Measurements from ENCODE around the gene GALR3. TPM values are rescaled to one million over a fixed set of nuclear protein-coding genes. Genes with fewer than 3 reads are reported as not detected.

Gene GALR3
- total and polyA plus RNA-seq, 2 of the 4 experiments (the other 2 are of a cell fraction), result not detected

DNA sequence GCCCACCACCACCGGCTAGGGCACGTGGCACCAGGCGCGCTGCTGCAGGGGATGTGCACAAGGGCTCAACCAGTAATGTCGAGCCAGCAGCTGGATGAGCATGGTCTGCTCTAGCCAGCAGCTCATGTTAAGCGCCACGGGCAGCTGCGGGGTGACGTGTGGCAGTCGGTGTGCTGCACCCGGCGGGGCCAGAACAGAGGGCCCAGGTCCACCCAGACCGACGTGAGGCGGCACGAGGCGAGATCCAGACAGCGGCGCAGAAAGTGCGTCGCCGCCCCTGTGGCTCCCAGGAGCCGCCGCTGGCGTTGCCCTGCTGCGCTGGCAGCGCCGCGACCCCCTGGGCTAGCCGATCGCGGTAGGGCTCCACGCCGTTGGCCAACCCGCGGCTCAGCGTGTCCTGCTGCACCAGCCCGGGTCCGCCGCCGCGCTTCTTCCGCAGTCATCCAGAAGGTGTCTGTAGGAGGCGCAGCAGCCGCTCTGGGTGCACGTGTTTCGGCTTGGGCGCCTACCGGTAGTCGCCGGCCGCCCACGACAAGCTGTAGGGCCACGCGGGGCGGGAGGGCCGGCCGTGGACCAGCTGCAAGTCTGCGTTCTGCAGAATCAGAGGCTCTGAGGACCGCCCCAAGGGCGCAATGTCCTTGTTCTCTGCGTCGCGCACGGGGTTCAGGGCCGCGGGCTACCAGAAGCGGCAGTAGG lies 4.6 kb upstream of the GALR3 start (continued):
- TF ChIP-seq MXI1 (IDR thresholded peaks at IDR 0.05; ENCODE audit: borderline replicate concordance, low read depth, low read length) (peak; percentile 30; the same call in 1 of the 2 replicates), MAZ (IDR thresholded peaks at IDR 0.05; ENCODE audit: borderline replicate concordance, low read depth, low read length) (no peak), SMC3 (IDR thresholded peaks at IDR 0.05; ENCODE audit: low read depth, low read length) (no peak), NFE2L2 (IDR thresholded peaks at IDR 0.05; ENCODE audit: low read depth, low read length) (no peak), FOS (IDR thresholded peaks at IDR 0.05; ENCODE audit: low read depth, low read length) (no peak)

DNA sequence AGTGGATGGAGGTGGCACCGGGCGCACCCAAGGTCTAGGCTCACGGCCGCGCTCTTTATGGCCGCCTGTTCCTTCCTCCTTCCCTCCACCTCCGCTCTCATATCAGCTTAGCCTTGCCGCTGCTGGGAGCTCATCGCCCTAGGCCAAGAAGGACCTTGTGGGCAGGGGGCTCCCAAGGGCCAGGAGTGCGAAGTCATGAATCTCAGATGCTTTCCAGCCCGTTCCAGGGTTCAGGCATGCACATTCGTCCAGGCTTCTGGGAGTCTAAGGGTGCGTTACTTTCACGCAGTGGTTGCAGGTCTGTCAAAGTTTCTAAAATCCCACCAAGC lies 4.1 kb upstream of the GALR3 start:
- H3K79me1 ChIP-seq (ENCODE audit: low read depth in 1 of 2, low read length in 2 of 2), result no peaks in the 10 kb centered on the region
- peak overlapping the region; percentile 75 for H3K23ac ChIP-seq (ENCODE audit: low read depth, low read length)
- H3K36me3 ChIP-seq (ENCODE audit: control insufficient read depth, insufficient read depth, low read length), result peaks cover 5% of the 10 kb centered on the region; the same call in 1 of the 2 replicates
- peak overlapping the region; percentile 60 for H2AK9ac ChIP-seq (replicated peaks; ENCODE audit: low read depth, low read length, poor library complexity)
- no TSS peak for BruUV-seq (replicated peaks)
- ATAC-seq (ENCODE audit: low read depth) (no peak), DNase-seq (no peak)
- no peaks in the 10 kb centered on the region for H4K20me1 ChIP-seq (ENCODE audit: insufficient read depth, low read length)
- H3K9me1 ChIP-seq (ENCODE audit: insufficient read depth, low read length), result no peaks in the 10 kb centered on the region
- intact Hi-C loops (cut with micrococcal nuclease) (loop anchor here (5.0 kb wide), 1 partner anchor 113 kb away; no protein-coding TSS in a partner anchor), dilution Hi-C loops (cut with HindIII; ENCODE audit: low sequenced_read_pairs, unreplicated experiment) (no loop called here), in situ Hi-C loops (cut with MboI; ENCODE audit: low sequenced_read_pairs) (loop anchor here (5.0 kb wide), 1 partner anchor 48 kb away; no protein-coding TSS in a partner anchor)
- no peak overlapping the region for H4K5ac ChIP-seq (ENCODE audit: low read depth, low read length)
- H3K4me2 ChIP-seq (ENCODE audit: low read depth, low read length), result peak overlapping the region; percentile 24; the same call in 1 of the 2 replicates
- ChIA-PET POLR2A (ENCODE audit: unreplicated experiment) (no interaction called here), CTCF (interaction anchor here (0.6 to 3.7 kb wide), 3 partner anchors 44 to 128 kb away, joined by 3 to 21 read pairs (median 4); partner anchors contain the start of gene MICALL1)
- H2BK5ac ChIP-seq (ENCODE audit: low read depth, low read length, poor library complexity, severe bottlenecking), result no peak overlapping the region
- H3K4ac ChIP-seq (ENCODE audit: low read depth, low read length), result peak overlapping the region; percentile 39; the same call in 1 of the 2 replicates
- peak overlapping the region in 1 of 2 experiments; percentile 63; a peak in 2 of 4 replicates for H4K8ac ChIP-seq (ENCODE audit: low read depth in 2 of 2, low read length in 2 of 2)
- H3K18ac ChIP-seq (ENCODE audit: low read depth, low read length), result no peak overlapping the region
- peak overlapping the region; percentile 97 for H2AFZ ChIP-seq (replicated peaks; ENCODE audit: low read length, poor library complexity)
- peak overlapping the region; percentile 27; the same call in 1 of the 2 replicates for H3K14ac ChIP-seq (replicated peaks; ENCODE audit: low read depth, low read length)
- no peak overlapping the region for H3K56ac ChIP-seq (ENCODE audit: extremely low read depth, insufficient read depth, low read length)
- no peak overlapping the region for H2BK20ac ChIP-seq (ENCODE audit: low read depth, low read length)
- peaks cover 10% of the 10 kb centered on the region for H3K4me1 ChIP-seq (ENCODE audit: control insufficient read depth, insufficient read depth, low read length)
- no peak overlapping the region for H3K4me3 ChIP-seq (ENCODE audit: insufficient read depth, low read depth, low read length)
- no peaks in the 10 kb centered on the region for H3K9me3 ChIP-seq (ENCODE audit: control insufficient read depth, insufficient read depth, low read length)
- 40% methylated on average over 2 of the region's 14 CpGs; no CpG with 5 or more reads in 1 of the 2 experiments for WGBS, 2 experiments (ENCODE audit: extremely low coverage in 2 of 2, insufficient read length in 1 of 2)
- H2AK5ac ChIP-seq (ENCODE audit: low read depth, low read length), result peak overlapping the region; percentile 81
- no peak overlapping the region; the same call in 1 of the 2 replicates for H2BK120ac ChIP-seq (ENCODE audit: low read depth, low read length)
- H3K9ac ChIP-seq (ENCODE audit: low read depth, low read length), result no peak overlapping the region
- H2BK15ac ChIP-seq (ENCODE audit: low read depth, low read length), result no peak overlapping the region
- TF ChIP-seq POLR2A (IDR thresholded peaks at IDR 0.05; ENCODE audit: low read depth, low read length) (no peak), BHLHE40 (IDR thresholded peaks at IDR 0.05; ENCODE audit: low read depth, low read length) (no peak)
- TF ChIP-seq, protein P1, sequence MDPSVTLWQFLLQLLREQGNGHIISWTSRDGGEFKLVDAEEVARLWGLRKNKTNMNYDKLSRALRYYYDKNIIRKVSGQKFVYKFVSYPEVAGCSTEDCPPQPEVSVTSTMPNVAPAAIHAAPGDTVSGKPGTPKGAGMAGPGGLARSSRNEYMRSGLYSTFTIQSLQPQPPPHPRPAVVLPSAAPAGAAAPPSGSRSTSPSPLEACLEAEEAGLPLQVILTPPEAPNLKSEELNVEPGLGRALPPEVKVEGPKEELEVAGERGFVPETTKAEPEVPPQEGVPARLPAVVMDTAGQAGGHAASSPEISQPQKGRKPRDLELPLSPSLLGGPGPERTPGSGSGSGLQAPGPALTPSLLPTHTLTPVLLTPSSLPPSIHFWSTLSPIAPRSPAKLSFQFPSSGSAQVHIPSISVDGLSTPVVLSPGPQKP (IDR thresholded peaks at IDR 0.05; ENCODE audit: borderline replicate concordance, low read depth, low read length), result no peak
- peaks cover 23% of the 10 kb centered on the region for H3K27me3 ChIP-seq (ENCODE audit: control insufficient read depth, insufficient read depth, low read length)
- H4K91ac ChIP-seq (ENCODE audit: insufficient read depth, low read depth, low read length), result no peak overlapping the region
- no peak overlapping the region for H3K27ac ChIP-seq (ENCODE audit: insufficient read depth, low read length)

All from IMR-90 (cell line).